HG03565 (cell line): ENCODE results near the gene FBXO42.

Experiments
- ATAC-seq: cut with Tn5 transposase; IDR thresholded peaks from one replicate; pipeline ENCODE4 v1.9.1; 2021; ENCODE audit warnings: mild to moderate bottlenecking, moderate library complexity; ENCODE audit not compliant: unreplicated experiment

Gene FBXO42

GRCh38 chr1:16206547-16207317, 145.5 kb downstream of the FBXO42 start:
- ATAC-seq: no peak

GRCh38 chr1:16205891-16206546, 146.3 kb downstream of the FBXO42 start:
- no peak for ATAC-seq

GRCh38 chr1:16205334-16205671, 147.0 kb downstream of the FBXO42 start:
- ATAC-seq: no peak

- no peak for ATAC-seq
Measured at GRCh38 chr1:16204634-16205333, 147.5 kb downstream of the FBXO42 start.

- ATAC-seq: no peak
Measured at GRCh38 chr1:16204216-16204615, 148.1 kb downstream of the FBXO42 start.

GRCh38 chr1:16203550-16203949, 148.7 kb downstream of the FBXO42 start:
- no peak for ATAC-seq

- no peak for ATAC-seq
Measured at GRCh38 chr1:16202281-16203210, 149.7 kb downstream of the FBXO42 start.

GRCh38 chr1:16199700-16200099, 152.6 kb downstream of the FBXO42 start:
- no peak for ATAC-seq

GRCh38 chr1:16199157-16199501, 153.2 kb downstream of the FBXO42 start:
- ATAC-seq: no peak

- no peak for ATAC-seq
Measured at GRCh38 chr1:16198444-16199156, 153.7 kb downstream of the FBXO42 start.

- no peak for ATAC-seq
Measured at GRCh38 chr1:16196874-16197273, 155.4 kb downstream of the FBXO42 start.
